Prostate gland (tissue), 2 donors: ENCODE results near the gene MCEMP1.

Experiments used
- POLR2AphosphoS5 ChIP-seq: sonication (generic); formaldehyde crosslinking; IDR thresholded peaks from one replicate; pipeline ENCODE4 v1.6.1; 2017; ENCODE audit warnings: antibody characterized with exemption
- TF ChIP-seq, protein P1 (sequence below), 4 experiments: fragments of 200-600 bp in 2 of 4; fragments of 450-650 bp in 2 of 4; sonication (generic) in 2 of 4; IDR thresholded peaks; 1 replicate in 3 of 4; 2 replicates in 1 of 4; pipeline ENCODE4 v1.5.1; 2016 to 2019; ENCODE audit warnings: antibody characterized with exemption in 4 of 4, mild to moderate bottlenecking in 2 of 4, moderate library complexity in 2 of 4

DNA sequence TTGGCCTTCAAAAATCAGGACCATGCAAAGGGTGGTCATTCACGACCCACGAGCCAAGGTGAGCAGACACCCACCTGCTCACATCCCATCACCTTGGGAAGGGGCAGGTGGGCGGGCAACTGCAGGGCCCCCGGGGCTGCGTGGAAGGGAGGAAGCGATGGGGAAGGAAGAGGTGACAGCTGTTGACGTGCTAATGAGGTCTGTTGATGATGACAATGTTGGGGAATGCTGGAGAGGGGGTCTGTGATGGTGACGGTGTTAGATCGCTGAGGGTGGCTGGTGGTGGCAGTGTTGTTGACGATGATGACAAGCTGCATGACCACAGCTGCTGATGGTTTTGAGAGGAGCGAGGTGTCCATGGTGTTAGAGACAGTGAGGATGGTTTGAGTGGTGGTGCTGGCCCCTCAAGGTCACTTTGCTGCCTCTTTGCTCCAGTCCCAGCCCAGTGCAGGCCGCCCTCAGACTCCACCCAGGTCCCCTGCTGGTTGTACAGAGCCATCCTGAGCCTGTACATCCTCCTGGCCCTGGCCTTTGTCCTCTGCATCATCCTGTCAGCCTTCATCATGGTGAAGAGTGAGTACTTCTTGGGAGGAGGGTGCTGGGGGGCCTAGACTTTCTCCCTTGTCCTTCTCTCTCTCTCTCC, 900 bp downstream of the MCEMP1 start:
- TF ChIP-seq, protein P1, sequence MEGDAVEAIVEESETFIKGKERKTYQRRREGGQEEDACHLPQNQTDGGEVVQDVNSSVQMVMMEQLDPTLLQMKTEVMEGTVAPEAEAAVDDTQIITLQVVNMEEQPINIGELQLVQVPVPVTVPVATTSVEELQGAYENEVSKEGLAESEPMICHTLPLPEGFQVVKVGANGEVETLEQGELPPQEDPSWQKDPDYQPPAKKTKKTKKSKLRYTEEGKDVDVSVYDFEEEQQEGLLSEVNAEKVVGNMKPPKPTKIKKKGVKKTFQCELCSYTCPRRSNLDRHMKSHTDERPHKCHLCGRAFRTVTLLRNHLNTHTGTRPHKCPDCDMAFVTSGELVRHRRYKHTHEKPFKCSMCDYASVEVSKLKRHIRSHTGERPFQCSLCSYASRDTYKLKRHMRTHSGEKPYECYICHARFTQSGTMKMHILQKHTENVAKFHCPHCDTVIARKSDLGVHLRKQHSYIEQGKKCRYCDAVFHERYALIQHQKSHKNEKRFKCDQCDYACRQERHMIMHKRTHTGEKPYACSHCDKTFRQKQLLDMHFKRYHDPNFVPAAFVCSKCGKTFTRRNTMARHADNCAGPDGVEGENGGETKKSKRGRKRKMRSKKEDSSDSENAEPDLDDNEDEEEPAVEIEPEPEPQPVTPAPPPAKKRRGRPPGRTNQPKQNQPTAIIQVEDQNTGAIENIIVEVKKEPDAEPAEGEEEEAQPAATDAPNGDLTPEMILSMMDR (IDR thresholded peaks at IDR 0.05) = no peak
- TF ChIP-seq POLR2AphosphoS5 = no peak
